ENCODE measurements around the gene SLIT1.

SLIT1 gene

DNA sequence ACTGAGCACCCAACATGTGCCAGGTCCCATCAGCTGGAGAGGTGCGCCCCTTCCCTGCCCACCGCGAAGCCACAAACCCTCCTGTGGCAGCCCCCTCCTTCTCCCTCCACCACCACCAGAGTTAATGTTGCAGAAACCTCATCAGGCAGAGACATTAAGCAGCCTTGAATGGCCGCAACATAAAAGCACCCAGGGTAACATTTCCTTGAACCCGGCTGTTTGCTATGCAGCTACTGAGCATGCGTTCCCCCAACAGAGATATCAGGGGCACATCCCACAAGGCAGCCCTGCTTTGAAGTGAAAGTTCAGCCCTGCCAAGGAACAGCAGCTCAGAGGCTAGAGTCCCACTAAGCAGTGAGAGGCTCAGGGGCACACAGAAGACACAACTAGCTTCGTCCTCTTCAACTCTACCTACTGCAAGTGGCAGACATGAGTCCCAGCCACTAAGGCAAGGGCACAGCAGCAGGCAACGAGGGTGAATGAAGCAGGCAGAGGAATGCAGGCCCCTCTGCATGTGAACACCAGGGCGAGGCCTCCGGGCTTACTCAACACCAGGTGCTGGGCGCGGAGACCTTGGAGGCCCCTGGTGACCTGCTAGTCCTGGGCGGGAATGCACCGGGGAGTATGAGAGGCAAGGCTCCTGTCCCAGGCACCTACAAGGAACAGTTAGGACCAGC, 107.4 kb downstream of the SLIT1 start:
- no peak for DNase-seq

DNA sequence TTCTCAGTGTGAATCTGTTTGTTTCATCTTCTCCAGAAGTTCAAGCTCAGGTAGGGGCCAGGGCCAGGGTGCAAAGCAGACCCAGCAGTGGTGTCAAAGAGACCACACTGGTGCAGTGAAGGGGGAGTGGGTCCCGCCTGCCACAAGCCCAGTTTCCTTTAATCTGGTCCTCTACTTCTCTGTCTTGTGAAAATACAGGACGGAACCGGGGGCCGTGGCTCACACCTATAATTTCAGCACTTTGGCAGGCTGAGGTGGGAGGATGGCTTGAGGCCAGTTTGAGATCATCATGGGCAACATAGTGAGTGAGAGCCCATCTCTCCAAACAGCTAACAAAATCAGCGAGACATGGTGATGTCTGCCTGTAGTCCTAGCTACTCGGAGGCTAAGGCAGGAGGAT, 109.0 kb downstream of the SLIT1 start:
- no peak for DNase-seq

DNA sequence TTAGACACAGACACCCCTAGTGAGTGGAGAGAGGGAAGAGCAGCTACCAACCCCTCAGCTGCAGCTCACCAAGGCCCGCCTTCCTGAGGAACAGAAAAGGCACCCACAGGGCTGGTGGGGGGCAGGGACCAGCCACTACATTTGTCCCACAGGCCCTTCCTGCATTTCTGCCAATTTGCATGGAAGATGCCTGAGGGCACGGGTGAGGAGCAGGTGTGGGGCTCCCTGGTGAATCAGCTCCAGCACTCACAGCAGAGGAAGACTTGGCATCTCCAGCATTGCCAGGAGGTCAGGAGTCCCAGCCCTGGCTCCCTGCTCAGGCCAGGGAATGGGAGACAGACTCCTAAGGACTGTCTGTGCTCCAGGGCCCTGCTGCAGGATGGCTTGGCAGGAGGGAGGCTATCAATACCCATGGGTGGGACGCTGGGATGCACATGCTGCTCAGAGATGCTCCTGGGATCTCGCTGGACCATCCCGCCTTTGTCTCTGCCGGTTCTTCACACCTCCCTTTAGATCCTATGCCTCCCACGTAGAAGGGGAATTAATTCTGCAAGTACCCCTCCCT, 109.7 kb downstream of the SLIT1 start:
- no peak for DNase-seq

DNA sequence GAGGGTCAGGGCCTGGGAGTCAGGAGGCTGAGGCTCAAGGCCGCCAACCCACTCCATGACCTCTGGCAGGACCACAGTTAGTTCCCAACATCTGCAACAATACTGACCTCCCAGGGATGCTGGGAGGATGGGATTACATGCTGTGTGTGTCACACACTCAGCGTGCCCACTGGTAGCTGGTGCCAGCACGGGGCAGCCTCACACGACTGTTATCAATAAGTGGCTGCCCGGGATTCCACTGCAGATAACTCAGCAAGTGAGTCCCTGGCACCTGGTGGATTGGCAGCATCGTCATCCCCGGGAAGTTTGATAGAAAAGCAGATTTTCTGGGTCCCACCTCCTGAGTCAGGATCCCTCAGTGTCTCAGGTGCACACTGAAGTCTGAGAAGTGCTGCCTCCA, 110.3 kb downstream of the SLIT1 start:
- no peak for DNase-seq

DNA sequence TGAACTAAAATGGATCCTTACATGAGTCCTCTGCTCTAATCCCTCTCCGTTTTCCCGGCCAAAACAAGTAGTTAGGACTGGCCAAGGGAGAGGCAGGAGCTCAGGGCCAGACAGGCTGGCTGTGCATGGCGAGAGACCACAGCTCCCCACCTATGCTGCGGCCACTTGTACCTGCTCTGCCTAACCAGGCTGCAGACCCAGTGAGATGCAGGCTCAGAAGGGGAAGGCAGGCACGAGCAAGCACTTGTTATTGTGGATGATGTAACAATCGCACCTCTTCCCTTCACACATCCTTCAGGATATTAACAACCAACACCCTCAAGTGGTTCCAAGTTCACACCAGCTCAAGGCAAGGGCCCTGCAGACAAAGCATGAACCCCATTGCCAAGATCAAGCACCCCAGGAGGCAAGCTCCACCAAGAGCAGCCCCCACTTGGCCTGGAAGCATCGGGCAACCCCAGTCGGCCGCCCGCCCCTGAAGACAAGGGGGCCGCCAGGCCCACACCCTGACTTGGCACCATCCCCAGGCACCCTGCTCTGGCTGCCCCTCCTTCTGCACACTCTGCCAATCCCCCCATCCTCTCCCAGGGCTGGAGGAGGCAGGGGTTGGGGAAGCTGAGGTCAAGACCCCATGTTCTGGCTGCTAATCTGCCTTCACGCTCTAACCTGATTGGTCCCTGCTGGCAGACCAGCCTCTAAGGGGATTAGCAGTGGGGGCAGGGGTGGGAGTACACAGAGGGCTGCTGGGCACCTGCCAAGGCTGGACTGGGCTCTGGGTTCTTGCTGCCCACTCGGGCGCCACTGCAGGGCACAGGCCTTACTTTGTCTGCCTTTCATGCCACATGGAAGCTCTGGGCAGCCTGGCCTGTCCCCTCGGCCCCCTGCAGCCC, 111.3 kb downstream of the SLIT1 start:
- no peak for DNase-seq

DNA sequence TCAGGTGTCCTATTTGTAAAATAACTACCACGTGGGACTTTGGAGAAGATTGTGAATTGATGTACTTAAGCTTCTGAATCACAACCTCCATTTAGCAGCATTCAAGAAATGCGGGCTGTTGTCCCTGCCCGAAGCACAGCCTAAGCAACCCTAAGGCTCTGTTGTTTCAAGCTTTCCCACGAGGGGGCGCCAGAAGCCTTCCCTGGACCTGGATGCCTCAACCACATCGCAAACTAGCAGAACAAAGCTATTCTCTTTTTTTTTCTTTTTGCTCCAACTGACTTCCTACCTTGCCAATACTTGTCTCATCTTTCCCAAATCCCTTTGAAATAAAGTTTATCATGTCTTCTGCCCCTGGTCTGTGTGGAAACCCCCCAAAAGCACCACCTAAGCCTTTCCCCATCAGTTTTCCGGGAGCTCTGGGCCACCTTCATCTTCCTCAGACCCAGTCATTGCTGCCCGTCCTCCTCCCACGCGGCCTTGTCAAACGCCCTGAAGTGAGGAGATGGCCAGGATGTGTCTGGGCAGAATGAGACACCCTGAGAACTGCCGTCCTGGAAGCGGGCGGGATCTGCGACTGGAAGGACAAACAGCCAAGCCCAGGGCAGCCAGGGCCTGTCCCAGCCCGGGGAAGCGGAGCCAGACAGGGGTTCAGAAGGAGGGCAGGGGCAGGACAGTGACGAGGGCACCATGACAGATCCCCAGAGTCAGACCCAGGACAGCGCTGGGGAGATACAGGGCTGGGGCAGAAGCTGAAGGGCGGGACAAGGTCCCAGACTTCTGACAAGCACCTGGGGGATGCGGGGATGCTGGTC, 112.7 kb downstream of the SLIT1 start:
- peak; percentile 71 for DNase-seq

DNA sequence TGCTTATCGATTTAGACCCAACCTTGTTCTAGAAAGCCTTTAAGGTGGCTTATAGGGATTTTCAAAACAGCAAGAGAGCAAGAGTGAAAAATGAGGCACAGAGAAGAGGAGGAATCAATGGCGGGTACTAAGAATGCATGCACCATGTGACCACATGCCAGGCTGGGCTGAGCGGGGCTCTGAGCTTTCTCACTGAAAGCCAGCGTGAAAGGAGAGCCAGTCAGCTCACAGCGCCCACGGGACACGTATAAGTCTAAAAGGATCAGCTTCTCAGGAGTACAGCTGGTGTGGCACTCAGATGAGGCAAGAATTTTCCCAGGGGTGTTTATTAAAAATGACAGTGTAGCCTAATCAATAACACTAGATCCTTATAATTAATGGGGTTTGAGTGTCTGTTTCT, 114.3 kb downstream of the SLIT1 start:
- DNase-seq: no peak

DNA sequence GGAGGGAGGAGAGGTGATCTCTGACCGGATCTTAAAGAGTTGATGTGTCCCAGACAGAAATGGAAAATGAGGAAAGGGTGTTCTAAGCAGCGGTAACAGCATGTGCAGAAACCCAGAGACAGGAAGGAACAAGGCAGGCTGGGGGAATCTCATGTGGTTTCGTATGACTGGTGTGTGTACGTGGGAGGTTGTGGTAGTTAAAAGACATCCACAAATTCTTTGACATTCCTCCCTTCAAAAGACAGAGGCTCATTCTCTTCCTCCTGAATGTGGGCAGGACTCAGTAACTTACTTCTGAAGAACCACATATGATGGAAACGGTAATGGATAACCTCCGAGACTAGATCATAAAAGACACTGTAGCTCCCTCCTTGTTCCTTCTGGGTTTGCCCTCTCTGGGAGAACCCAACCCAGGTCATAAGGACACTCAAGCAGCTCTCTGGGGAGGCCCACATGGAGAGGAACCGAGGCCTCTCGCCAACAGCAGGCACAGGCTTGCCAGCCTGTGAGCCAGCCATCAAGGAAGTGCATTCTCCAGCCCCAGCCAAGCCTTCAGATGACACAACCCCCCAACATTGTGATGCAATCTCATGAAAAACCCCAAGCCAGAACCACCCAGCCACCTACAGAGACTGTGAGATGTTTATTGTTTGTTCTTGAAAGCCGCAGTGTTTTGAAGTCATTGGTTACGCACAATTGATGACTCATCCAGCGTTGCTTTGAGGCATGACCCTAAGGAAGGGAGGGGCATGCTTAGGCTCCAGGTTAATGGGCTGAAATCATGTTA, 116.0 kb downstream of the SLIT1 start:
- DNase-seq: peak; percentile 4

DNA sequence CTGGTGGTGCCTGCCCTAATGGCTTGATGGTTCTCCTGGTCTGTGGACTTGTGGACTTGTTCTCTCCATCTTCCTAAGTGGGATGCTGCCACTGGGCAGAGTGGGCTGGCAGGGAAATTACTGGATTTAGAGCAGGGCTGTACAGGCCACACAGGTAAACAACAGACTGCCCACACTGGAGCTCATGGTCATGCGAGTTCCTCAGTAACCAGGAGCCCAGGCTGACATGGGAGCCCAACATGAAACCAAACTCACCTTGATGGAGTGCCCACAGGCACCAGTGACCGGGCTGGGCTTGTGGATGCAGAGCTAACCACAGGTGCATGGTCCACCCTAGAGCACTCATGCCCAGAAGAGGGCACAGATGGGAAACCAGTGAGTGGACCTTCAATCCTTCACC, 116.7 kb downstream of the SLIT1 start:
- no peak for DNase-seq

DNA sequence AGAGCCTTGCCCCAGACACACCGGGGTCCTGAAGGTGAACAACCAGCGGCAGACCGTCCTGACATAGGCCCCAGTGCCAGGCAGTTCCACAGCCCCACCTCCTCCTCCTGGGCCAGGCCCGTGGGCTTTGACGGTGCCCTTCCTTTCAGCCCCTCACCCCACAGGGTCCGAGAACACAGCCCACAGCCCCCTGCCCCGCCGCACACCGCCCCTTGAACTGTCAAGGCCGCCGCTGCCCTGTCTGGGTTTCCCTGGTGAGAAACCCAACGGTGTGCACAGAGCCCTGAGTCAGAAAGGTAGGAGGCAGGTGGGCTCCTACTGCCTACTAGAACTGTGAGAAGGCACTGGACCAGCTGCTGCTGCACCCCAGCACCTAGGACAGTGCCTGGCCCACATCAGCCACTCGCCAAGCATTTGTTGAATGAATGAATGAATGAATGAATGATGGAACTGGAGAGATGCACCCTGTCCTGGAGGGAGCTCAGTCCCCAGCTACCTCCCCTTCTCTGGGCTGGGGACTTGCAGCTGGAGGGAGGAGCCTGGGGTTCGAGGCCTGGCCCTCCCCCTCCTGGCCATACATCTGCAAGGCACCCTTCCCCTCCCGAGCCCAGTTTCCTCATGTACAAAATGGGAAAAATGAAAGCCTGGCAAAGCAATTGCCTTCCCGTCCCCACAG, 117.9 kb downstream of the SLIT1 start:
- no peak for DNase-seq

DNA sequence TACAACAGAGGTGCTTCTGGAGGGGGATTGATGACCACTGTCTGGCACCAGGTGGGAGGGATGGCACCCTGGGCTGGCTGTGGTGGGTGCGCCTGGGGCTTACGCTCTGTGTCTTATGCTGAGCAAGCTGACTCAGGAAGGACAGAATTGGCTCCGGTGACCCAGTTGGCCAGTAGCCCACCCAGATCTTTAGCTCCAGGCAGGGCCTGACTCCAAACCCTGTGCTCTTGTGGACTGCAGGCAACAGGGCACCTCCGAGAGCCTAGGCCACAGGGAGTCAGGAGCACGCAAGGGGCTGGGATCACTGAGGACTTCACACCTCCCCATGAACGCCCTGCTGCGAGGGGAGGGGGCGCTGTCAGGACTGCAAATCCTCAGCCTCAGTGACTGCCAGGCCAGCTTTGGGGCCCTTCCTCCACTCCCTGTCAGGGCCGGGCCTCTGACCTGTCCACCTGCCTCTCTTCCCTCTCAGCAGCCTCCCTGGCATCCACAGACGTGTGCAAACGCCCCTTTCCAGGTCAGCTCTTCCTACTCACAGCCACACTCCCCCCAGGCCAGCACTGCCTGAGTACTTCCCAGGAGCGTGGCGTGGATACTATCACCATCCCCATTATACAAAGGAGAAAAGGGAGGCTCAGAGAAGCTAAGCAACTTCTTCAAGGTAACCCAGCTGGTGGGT, 118.7 kb downstream of the SLIT1 start:
- DNase-seq: no peak

DNA sequence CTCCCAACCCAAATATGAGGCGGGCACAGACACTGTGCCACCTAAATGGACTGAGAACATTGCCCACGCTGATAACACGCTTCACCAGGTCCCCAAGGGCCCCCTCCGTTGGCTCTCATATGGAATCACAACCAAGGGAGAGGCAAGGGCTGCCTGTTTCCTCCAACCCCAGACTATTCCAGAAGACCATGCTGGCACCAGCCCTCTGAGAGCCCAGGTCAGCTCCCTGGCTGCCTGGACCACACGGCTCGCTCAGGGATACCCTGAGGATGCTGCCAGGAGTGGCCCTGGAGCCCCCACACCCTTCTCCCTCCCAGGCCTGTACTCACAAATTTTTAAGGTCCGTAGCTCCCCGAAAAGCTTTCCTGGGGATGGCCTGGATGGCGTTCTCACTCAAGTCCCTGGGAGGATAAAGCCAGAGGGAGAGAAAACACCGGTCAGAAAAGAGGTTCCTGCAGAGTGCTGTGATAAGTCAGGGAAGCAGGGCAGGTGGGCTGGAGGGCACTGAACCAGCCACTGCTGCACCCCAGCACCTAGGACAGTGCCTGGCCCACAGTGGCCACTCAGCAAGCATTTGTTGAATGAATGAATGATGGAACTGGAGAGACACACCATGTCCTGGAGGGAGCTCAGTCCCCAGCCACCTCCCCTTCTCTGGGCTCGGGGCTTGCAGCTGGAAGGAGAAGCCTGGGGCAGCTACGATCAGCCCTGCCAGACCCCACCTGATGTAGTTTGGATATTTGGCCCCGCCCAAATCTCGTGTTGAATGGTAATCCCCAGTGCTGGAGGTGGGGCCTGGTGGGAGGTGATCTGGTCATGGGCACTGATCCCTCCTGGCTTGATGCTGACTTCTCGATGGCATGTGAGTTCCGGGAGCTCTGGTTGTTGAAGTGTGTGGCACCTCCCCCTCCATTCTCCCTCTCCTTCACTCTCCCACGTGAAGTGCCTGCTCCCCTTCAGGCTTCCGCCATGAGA, 119.8 kb downstream of the SLIT1 start:
- DNase-seq: no peak

DNA sequence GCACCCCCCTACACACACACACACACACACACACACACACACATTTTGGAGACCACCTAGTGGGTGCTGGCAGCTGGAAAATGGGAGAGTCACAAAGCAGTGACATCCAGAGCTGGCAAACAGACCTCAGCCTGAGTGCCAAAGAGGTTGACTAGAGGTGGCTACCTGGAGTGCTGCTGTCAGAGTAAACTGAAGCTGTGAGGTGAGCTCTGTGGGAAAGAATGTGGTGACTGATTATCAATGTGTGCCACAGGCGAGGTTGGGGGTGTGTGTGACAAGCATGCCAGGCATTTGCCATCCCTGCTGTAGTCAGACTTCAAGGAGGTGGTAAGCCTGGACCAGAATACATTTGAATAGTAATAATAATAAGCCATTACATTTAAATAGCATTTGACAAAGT, 120.6 kb downstream of the SLIT1 start:
- DNase-seq: no peak

DNA sequence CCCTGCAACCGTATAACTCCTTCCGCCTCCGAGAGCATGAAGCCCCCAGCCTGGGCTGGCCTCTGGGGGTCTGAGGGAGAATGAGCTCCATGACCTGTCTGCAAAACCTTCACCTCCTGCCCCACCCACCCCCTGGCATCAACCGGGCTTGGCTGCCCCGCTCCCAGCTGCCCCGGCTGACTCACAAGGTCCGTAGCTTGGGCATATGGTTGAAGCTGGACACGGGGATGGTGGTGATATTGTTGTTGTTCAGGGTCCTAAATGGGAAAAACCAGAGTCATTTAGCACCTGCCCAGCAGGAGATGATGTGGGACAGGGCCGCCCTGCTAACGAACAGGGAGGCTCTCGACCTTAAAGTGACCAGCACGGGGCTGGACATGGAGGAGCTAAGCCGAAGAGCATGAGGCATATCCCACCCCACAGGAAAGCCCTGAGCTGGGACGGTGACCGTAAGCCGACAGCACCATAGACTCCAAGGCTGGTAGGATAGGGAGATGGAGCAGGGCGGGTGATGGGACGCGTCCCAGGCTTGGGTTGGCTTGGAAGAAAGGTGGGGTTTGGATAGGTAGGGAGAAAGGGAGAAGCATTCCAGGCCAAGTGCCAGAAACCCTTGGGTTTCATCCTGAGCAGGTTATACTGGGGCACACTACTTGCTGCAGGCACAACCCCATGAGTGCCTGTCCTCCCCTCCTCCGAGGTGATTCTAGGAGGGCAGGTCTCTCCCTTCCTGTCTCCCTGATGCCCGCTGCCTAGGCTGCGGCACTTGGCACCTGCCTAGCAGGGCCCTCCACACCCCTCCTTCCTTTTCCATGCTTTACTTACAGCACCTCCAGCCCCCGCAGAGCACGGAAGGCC, 121.5 kb downstream of the SLIT1 start:
- no peak for DNase-seq

DNA sequence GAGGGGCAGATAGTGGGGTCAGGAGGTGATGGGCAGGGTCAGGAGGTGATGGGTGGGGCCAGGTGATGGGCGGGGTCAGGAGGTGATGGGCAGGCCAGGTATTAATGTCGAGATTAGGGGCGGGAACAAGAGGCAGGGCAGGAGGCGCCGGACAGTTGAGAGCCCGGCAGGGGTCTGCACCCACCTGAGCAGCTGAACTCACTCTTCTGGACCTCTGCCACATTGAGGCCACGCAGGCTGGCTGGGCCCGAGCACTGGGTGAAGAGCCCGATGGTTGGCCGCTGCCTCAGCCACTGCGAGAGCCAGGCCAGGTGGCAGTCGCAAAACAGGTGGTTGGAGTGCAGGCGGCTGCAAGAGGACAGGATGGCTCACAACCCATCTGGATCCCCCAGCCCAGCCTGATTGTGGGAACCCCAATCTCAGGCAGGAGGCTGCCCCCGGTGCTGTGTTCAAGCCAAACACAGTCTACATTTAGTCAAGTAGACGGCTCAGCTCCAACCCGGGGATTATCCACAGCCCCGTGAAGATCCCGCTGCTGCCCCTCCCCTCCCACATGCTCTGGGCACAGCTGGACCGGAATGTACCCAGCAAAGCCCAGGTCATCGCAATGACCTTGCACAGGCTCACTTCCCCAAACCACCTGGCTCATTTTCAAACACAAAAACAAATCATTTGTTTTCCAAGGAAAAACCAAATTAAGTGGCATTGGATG, 122.3 kb downstream of the SLIT1 start:
- DNase-seq: no peak

DNA sequence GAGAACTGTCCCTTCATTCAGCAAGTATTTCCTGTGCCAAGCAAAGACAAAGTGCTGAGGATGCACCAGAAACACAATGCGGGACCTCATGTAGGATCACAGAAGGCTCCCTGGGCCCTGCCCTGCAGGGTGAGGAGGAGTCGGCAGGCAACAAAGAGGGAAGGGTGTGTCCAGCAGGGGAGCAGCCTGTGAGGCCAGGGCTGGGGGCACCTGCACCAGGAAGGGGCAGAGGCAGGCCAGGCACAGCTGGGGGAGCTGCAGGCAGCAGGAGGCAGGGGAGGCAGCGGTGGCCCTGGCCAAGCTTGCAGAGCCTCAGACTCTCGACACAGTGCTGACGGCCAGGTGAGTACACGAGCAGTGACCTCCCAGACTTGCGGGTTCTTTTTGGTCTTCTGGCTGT, 123.3 kb downstream of the SLIT1 start:
- DNase-seq: no peak

DNA sequence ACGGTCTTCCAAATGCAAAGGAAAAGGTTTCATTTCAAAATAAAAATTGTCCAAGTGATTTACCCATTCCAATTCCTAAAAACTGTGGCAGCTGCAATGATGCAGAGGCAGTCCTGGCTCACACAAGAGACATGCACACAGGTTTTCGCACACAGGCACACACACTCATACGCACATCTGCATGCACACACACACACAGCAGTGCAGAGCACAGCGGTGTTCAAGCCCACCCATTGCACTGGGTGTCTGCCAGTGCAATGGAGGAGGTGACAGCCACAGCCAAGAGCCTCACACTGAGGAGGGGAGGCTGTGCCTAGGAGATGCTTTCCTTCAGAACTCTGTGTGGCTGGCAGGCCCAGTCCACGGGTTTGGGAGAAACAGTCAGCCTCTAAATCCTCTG, 123.7 kb downstream of the SLIT1 start:
- no peak for DNase-seq

DNA sequence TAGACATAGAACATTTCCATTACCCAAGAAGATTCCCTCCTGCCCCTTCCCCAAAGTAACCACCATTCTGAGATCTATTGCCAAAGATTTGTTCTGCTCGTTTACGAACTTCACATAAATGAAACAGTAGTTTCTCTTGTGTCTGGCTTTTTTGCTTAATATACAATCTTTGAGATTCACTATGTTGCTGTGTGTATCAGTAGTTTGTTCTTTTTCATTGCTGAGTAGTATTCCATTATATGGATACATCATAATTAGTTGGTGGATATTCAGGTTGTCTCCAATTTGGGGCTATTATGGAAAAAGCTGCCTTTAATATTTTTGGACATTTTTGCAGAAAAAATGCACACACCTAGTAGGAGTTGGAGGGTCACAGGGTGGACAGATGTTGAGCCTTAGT, 124.3 kb downstream of the SLIT1 start:
- no peak for DNase-seq
